Stomach (tissue), 9 donors: ENCODE results near the gene SGK2. TPM values are rescaled to one million over a fixed set of nuclear protein-coding genes. Genes with fewer than 3 reads are reported as not detected.

ENCODE experiments used
- DNase-seq, 2 donors: peaks; one replicate each; pipeline versions ENCODE4 v3.0.0 to v3.0.0-alpha.2; 2013 to 2019
- H3K27ac ChIP-seq, 5 donors: fragments of 200-600 bp in 4 of 5; sonication (generic) in 4 of 5; one replicate each; pipeline ENCODE4 v1.5.1; 2013 to 2019; ENCODE audit warnings: mild to moderate bottlenecking in 1 of 5, moderate library complexity in 1 of 5
- H3K27me3 ChIP-seq, 3 donors: fragments of 200-600 bp; sonication (generic); one replicate each; pipeline ENCODE4 v1.5.1; 2017 to 2019; ENCODE audit warnings: mixed run types in 1 of 3
- H3K36me3 ChIP-seq, 4 donors: fragments of 200-600 bp; sonication (generic); 1 replicate in 3 of 4; 2 replicates in 1 of 4; pipeline ENCODE4 v1.5.1; 2016 to 2019
- H3K4me1 ChIP-seq, 4 donors: fragments of 200-600 bp; sonication (generic); one replicate each; pipeline ENCODE4 v1.5.1; 2016 to 2019
- H3K4me3 ChIP-seq, 4 donors: fragments of 200-600 bp; sonication (generic) in 3 of 4; one replicate each; pipeline ENCODE4 v1.5.1; 2016 to 2019; ENCODE audit warnings: mild to moderate bottlenecking in 1 of 4
- H3K9me3 ChIP-seq, 4 donors: fragments of 200-600 bp; sonication (generic); one replicate each; pipeline ENCODE4 v1.5.1; 2016 to 2019
- CTCF ChIP-seq, 7 experiments: fragments of 450-650 bp in 4 of 7; fragments of 200-600 bp in 3 of 7; sonication (generic) in 3 of 7; IDR thresholded peaks; one replicate each; pipeline ENCODE4 v1.5.1; 2016 to 2019; ENCODE audit warnings: antibody characterized with exemption in 7 of 7, control low read depth in 2 of 7, mild to moderate bottlenecking in 1 of 7
- EP300 ChIP-seq: sonication (generic); formaldehyde crosslinking; IDR thresholded peaks from one replicate; pipeline ENCODE4 v1.6.1; 2017; ENCODE audit warnings: antibody characterized with exemption
- POLR2A ChIP-seq, 4 donors: fragments of 450-650 bp; IDR thresholded peaks; one replicate each; pipeline ENCODE4 v1.6.1; 2016; ENCODE audit warnings: antibody characterized with exemption in 4 of 4, control low read depth in 2 of 4, mild to moderate bottlenecking in 1 of 4, moderate library complexity in 1 of 4
- POLR2AphosphoS5 ChIP-seq, 3 donors: sonication (generic); formaldehyde crosslinking; IDR thresholded peaks; one replicate each; pipeline ENCODE4 v1.6.1; 2016; ENCODE audit warnings: antibody characterized with exemption in 3 of 3
- WGBS, 5 donors: extraction: QIAGEN DNeasy Blood & Tissue Kit in 3 of 5; methylation state at CpG; one replicate each; pipeline versions ENCODE4 v1.1.5 to v1.1.7; 2013 to 2018; 5-methylcytosine and 5-hydroxymethylcytosine counted together
- intact Hi-C: fragments of 100-400 bp; cut with DNase I; formaldehyde crosslinking; loops from one replicate; pipeline ENCODE4 v1.15.1; 2023; ENCODE audit warnings: low total_unique reads
- polyA plus RNA-seq, 3 donors: library from polyadenylated mRNA; stranded (reverse); fragments of 200-250 nt; gene quantifications; one replicate each; pipeline ENCODE4 v1.2.3, GENCODE V29; 2013
- total RNA-seq, 5 donors: library from RNA; depleted of rRNA; stranded (reverse); fragments of >200 nt; gene quantifications; one replicate each; pipeline versions ENCODE4 v1.1.0 to v1.2.3, GENCODE V29; 2014 to 2016
- donor health status: healthy with polysubstance abuse.
- donor health status: Bipolar disorder and iron deficiency.
- donor health status: healthy.

Gene SGK2
- total and polyA plus RNA-seq, 8 donors = 2.1 to 118 (median 24.0) TPM

- WGBS, 5 donors = 88 to 96% (median 92%) methylated on average over 4 of the region's 4 CpGs
- no peak overlapping the region for H3K27ac ChIP-seq
- intact Hi-C loops = no loop called here
Observed at GRCh38 chr20:43545837-43546578, 12.8 kb upstream of the SGK2 start.

GRCh38 chr20:43548273-43548880, 10.4 kb upstream of the SGK2 start:
- TF ChIP-seq CTCF (IDR thresholded peaks at IDR 0.05) (no peak), POLR2A (IDR thresholded peaks at IDR 0.05) (no peak), EP300 (no peak), POLR2AphosphoS5 (IDR thresholded peaks at IDR 0.05) (no peak)

More at GRCh38 chr20:43545837-43546578, 12.8 kb upstream of the SGK2 start:
- no peak for TF ChIP-seq POLR2A (IDR thresholded peaks at IDR 0.05)
- TF ChIP-seq POLR2AphosphoS5 (IDR thresholded peaks at IDR 0.05) = no peak
- TF ChIP-seq CTCF (IDR thresholded peaks at IDR 0.05) = no peak
- TF ChIP-seq EP300 = no peak
- Histone ChIP-seq H3K36me3 (peaks cover 0 to 58% (median 12%) of the 10 kb centered on the region in 4 donors), H3K27me3 (no peaks in the 10 kb centered on the region), H3K9me3 (no peaks in the 10 kb centered on the region), H3K4me1 (no peaks in the 10 kb centered on the region), H3K4me3 (no peak overlapping the region)
- no peak for DNase-seq

GRCh38 chr20:43549416-43550065, 9.3 kb upstream of the SGK2 start:
- H3K4me1 ChIP-seq = no peaks in the 10 kb centered on the region
- H3K27me3 ChIP-seq = no peaks in the 10 kb centered on the region
- H3K4me3 ChIP-seq = no peak overlapping the region
- no peak for DNase-seq
- intact Hi-C loops = no loop called here
- WGBS, 5 donors = 85 to 94% (median 92%) methylated on average over 4 of the region's 4 CpGs
- no peak for TF ChIP-seq CTCF (IDR thresholded peaks at IDR 0.05)
- TF ChIP-seq POLR2A (IDR thresholded peaks at IDR 0.05) = no peak
- TF ChIP-seq EP300 = no peak
- no peak for TF ChIP-seq POLR2AphosphoS5 (IDR thresholded peaks at IDR 0.05)
- no peak overlapping the region for H3K27ac ChIP-seq
- H3K36me3 ChIP-seq = peaks cover 0 to 32% (median 8%) of the 10 kb centered on the region in 4 donors
- no peaks in the 10 kb centered on the region for H3K9me3 ChIP-seq

More at GRCh38 chr20:43548273-43548880, 10.4 kb upstream of the SGK2 start:
- no peaks in the 10 kb centered on the region for H3K27me3 ChIP-seq
- DNase-seq = no peak
- intact Hi-C loops = no loop called here
- H3K4me1 ChIP-seq = no peaks in the 10 kb centered on the region
- no peak overlapping the region for H3K27ac ChIP-seq
- H3K36me3 ChIP-seq = peaks cover 0 to 42% (median 8%) of the 10 kb centered on the region in 4 donors
- 57 to 64% (median 63%) methylated on average over 5 of the region's 5 CpGs for WGBS, 5 donors
- H3K4me3 ChIP-seq = no peak overlapping the region
- no peaks in the 10 kb centered on the region for H3K9me3 ChIP-seq

GRCh38 chr20:43550456-43550855, 8.4 kb upstream of the SGK2 start:
- WGBS, 5 donors = 78 to 83% (median 81%) methylated on average over 2 of the region's 2 CpGs
- Histone ChIP-seq H3K4me1 (no peaks in the 10 kb centered on the region), H3K27me3 (no peaks in the 10 kb centered on the region), H3K4me3 (no peak overlapping the region), H3K36me3 (peaks cover 0 to 25% (median 7%) of the 10 kb centered on the region in 4 donors), H3K9me3 (no peaks in the 10 kb centered on the region), H3K27ac (no peak overlapping the region)
- intact Hi-C loops = no loop called here
- no peak for TF ChIP-seq POLR2AphosphoS5 (IDR thresholded peaks at IDR 0.05)
- TF ChIP-seq CTCF (IDR thresholded peaks at IDR 0.05) = no peak
- no peak for TF ChIP-seq EP300
- no peak for TF ChIP-seq POLR2A (IDR thresholded peaks at IDR 0.05)
- no peak for DNase-seq
